Prostate gland (tissue), 2 donors: Measurements from ENCODE around the gene SALL2.

Source experiments
- CTCF ChIP-seq, 4 experiments: fragments of 200-600 bp in 2 of 4; fragments of 450-650 bp in 2 of 4; sonication (generic) in 2 of 4; IDR thresholded peaks; 1 replicate in 3 of 4; 2 replicates in 1 of 4; pipeline ENCODE4 v1.5.1; 2016 to 2019; ENCODE audit warnings: antibody characterized with exemption in 4 of 4, mild to moderate bottlenecking in 2 of 4, moderate library complexity in 2 of 4
- POLR2A ChIP-seq: fragments of 450-650 bp; IDR thresholded peaks from one replicate; pipeline ENCODE4 v1.6.1; 2016; ENCODE audit warnings: antibody characterized with exemption, mild to moderate bottlenecking
- POLR2AphosphoS5 ChIP-seq: sonication (generic); formaldehyde crosslinking; IDR thresholded peaks from one replicate; pipeline ENCODE4 v1.6.1; 2017; ENCODE audit warnings: antibody characterized with exemption

- TF ChIP-seq POLR2A (no peak), CTCF (IDR thresholded peaks at IDR 0.05) (no peak), POLR2AphosphoS5 (no peak)
These were observed 29.7 kb downstream of the SALL2 start for GRCh38 chr14:21496453-21496852.
